Activated CD4-positive, alpha-beta T cell treated with anti-CD3 and anti-CD28 coated beads, Interleukin-2, Interleukin-6, amounts not matched to agents 100 ng/mL and 50 ng/mL, durations not matched to agents 16 hours and 8 hours (primary cell): Measurements from ENCODE around the gene XRN2.
"Not testable (repeated sequence)": the region's sequence is repeated elsewhere in the genome, so short reads cannot be mapped to it uniquely, and the experiment has no call there.

Experiments used
- DNase-seq: peaks from one replicate; pipeline ENCODE4 v3.0.0-alpha.2; 2020

Gene XRN2

DNA sequence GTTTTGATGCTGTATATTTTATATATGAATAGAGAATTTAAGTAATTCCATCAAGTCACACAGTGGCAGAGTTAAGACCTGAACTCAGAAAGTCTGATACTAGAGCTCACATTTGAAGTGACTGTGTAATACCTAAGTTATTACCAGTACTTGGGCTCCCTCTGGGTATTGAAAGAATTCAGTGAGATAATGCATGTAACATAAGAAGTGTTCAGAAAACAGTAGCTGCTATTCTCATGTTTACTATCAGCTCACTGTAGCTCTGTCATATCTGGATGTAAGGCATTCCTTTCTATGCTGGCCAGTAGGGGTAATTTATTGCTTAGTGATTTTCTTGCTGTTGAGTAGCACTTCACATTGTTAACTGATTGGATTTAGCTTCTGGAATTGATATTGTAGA, 49.6 kb downstream of the XRN2 start:
- no peak for DNase-seq

DNA sequence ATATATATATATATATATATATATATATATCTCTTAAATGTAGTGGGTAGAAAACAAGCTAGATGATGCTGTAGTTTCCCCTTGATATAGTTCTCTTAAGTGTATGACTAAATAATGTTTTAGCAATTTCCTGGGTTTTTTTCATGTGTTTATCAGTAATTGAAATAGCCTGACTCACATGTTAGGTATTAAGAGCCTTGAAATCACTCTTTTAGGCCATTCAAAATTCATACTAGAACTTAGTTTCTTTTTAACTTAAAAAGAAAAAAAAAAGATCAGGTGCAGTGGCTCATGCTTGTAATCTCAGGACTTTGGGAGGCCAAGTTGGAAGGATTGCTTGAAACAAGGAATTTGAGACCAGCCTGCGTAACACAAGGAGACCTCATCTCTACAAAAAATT, 50.1 kb downstream of the XRN2 start:
- no peak for DNase-seq

DNA sequence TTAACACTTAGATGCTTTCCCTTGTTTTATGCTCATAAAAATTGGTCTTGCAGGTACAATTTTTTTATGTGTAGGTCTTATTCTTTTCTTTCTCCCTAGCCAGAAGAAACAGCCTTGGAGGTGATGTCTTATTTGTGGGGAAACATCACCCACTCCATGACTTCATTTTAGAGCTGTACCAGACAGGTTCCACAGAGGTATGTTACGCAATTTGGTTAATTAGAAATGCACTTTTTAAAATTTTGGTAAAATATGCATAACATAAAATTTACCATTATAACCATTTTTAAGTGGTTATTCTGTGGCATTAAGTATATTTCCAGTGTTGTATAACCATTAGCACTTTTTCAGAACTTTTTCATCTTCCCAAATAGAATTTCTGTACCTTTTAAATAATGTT, 52.9 kb downstream of the XRN2 start:
- no peak for DNase-seq

DNA sequence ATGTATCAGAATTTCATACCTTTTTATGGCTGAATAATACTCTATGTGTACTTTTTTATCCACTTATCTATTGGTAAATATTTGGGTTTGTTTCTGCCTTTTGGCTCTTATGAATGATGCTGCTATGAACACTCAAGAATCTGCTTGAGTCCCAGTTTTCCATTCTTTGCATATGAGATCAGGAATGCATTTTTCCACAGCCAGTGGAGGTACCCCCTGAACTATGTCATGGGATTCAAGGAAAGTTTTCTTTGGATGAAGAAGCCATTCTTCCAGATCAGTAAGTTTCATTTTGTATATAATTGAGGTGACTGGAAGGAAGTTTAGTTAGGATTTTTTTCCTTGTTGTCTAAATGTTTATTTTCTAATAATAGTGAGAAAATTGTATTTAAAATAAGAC, 53.3 kb downstream of the XRN2 start:
- DNase-seq = no peak

DNA sequence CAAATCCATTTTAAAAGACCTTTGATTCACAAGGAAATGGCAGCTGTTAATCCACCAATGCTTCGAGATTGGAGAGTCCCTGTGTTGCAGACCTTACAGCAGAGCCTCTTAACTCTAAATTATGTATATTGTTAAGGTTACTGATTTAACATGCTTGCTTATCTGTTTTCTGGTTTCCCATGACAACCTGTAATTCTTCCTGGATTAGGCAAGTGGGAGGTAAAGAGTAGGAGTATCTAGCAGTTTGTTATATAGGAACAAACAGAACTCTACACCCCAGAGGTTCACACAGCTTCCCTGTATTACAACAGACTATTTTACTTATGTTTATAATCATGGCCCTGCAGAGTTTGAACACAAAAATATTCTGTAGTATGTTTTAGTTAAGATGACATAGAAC, 54.7 kb downstream of the XRN2 start:
- DNase-seq = no peak

DNA sequence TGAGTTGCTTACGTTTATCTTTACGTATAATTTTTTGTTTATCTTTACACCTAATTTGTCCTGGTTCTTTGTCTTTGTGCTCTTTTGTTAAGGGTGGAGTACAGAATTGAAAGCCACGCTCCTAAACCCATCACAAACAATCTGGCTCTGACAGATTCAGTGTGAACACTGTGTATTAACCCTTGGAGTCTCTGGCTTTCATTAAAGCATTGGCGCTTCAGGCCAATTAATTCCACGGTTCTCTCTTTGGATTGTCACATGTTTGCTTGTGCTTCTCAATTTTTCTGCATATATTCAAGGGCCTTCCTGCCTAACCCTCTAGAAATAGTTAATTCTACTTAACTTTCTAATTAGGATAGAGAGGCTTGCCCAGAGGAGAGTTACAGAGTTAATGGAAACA, 55.6 kb downstream of the XRN2 start:
- no peak for DNase-seq

DNA sequence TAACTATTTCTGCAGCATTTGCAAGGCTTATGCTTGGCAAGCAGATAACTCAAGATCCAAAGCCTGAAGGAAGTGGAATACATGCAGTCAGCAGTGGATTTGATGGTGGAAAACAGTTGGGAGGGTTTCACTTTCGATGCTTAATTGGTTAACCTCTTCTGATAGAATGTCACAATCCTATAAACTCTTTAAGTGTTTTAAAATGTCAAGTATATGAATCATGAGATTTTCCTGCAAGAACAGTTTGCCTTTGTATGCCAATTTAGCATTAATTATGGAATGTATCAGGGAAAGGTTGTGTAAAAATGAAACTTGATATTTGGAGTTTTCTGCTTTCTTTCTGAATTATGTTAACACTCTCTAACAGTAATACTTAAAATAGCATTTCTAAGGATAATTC, 57.6 kb downstream of the XRN2 start:
- DNase-seq = no peak

DNA sequence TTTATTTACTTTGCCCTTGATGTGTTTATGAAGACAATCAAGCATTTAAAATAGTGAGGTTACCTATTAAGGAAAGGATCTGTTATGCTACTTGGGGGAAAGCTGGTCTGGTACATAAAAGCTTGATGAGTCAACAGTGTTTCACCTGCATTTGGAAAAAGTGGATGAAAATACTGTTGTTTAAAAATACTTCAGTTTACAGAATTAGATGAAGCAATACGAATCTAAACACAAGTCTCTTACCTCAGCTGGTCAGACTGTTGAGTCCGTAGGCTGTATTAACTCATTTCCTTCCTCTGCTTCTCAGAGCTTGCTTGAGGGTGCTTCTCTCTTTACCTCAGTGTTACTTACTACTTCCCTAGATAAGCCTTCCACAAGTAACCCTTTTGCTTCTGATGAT, 58.1 kb downstream of the XRN2 start:
- DNase-seq = peak; percentile 18

DNA sequence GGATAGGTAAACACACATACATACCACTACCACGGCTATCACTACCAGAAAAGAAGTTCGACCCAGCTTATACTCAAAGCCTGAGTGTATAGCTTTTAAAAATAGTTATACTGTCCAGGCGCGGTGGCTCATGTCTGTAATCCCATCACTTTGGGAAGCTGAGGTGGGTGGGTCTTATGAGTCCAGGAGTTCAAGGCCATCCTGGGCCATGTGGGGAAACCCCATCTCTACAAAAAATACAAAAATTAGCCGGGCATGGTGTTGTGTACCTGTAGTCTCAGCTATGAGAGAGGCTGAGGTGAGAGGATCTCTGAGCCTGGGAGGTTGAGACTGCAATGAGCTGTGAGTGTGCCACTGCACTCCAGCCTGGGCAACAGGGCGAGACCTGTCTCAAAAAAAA, 61.3 kb downstream of the XRN2 start:
- no peak for DNase-seq

DNA sequence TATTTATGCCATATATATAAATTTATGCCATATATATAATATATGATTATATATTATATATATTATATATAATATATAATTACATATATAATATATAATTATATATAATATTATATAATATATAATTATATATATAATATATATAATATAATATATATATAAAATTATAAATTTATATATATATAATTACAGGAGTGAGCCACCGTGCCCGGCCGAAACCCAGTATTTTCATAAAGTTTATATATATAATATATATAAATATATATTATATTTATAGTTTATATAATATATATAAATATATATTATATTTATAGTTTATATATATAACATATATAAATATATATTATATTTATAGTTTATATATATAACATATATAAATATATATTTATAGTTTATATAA, 62.6 kb downstream of the XRN2 start:
- DNase-seq = no peak

DNA sequence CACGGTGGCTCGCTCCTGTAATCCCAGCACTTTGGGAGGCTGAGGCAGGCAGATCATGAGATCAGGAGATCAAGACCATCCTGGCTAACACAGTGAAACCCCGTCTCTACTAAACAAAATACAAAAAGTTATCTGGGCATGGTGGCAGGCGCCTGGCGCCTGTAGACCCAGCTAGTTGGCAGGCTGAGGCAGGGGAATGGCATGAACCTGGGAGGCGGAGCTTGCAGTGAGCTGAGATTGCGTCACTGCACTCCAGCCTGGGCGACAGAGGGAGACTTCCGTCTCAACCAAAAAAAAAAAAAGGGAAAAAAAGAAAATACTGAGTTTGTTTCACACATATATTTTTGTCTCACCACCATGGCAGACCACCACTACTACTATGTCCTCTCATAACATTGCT, 63.1 kb downstream of the XRN2 start:
- DNase-seq = not testable (repeated sequence)

DNA sequence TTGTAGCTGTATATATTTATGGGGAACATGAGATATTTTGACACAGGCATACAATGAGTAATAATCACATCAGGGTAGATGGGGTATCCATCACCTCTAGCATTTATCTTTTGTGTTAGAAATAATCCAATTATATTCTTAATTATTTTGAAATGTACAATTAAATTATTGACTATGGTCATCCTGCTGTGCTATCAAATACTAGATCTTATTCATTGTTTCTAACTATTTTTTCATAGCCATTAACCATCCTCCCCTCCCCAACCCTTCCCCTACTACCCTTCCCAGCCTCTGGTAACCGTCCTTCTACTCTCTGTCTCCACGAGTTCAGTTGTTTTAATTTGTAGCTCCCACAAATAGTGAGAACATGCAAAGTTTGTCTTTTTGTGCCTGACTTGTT, 65.7 kb downstream of the XRN2 start:
- DNase-seq = no peak

DNA sequence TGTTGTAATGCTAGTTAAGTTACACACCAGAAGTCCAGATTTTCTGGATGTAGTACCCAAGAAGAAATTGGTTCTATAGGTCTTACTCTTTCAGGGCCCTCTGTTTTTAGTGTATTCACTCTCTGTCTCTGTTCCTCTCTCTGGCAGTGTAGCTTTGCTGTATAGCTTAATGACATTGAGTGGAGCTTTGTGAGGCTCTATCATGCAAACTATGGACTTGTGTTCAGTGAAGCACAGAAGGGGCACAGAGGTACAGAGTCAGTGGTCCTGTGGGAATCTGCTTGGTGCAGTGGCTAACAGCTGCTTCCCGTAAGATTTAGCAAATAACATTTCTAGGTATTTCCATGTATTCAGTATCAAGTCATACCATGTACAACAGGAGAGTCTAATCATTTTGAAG, 68.1 kb downstream of the XRN2 start:
- DNase-seq = no peak

DNA sequence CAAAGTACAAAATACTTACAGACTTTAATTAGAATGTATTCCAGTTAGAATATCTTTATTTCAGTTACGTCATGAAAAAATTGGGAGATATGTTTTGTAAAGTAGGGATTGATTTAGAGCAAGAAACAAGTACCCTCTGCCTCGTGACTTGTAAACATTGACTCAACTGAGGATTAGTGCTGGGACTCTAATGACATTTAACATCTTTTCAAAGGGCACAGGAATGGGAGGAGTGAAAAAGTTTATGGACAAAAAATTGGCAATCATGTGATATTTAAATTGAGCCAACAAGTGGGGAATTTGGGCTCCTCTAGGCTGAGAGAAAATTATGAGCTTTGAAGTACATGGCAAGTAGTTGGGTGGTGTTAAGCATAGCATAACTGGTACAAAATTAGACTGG, 68.9 kb downstream of the XRN2 start:
- DNase-seq = no peak

DNA sequence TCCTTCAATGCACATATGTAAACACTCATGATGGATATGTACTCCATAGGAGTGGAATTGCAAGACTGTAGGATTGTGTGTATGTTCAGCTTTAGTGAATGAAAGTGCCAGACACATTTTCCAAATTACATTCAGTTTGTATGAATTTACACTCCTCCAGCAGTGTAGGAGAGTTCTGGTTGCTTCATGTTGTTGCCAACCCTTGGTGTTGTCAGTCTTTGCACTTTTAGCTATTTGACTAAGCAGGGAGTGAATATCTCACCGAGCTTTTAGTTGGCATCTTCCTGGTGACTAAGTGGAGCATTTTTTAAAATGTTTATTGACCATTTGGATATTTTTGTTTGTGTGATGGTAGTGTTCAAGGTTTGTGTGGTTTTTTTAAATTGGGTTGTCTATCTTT, 70.3 kb downstream of the XRN2 start:
- DNase-seq = no peak

DNA sequence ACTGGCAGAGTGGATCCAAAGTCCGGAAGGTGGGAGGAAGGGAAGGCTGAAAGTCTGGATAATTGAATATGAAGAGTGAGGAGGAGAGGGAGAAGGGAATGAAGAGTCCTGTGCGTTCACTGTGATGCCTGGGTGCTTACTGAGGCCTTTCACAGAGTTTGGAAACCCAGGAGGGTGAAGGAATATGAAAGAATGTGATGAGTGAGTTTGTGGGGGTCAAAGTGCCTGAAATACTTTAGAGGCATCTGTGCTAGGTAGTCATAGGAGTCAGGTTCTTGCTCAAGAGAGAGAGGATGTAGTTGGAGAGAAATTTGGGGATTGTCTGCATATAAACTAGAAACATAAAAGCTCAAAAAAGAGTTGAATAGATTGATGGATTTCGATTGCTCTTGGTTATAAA, 73.5 kb downstream of the XRN2 start:
- no peak for DNase-seq

DNA sequence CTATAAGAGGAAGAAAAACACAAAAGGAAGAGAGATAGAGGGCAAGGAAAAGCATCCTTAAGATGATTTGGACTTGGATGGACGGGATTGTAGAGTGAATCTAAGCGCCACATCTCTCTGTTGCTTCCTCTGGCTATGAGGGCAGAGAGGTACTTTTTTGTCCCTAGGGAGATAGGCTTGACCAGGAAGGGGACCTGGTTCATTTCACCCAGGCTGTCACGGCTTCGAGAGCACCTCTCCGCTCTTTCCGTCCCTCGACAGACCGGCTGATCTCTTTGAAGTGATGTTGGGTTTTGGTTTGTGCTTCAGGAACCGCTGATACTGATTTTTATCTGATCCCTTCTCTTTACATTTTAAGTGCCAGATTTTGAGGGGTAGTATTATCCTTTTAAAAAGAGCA, 74.6 kb downstream of the XRN2 start:
- DNase-seq = no peak

DNA sequence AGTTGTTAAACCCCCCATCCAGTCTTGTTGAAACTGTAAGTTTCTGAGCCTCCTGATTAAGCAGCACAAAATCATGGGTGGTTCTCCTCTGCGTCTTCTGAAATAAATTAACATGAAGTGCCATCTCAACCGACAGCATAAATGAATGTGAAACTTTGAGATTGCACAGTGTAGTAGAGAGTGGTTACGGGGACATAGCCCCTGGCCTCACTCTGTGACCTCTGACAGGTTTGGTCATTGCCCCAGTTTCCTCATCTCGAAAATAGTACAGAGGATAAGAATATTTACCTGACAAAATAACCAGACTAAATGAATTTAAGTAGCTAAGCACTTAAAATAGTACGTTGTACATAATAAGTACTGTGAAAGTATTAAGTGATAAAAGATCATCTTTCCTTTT, 75.1 kb downstream of the XRN2 start:
- DNase-seq = no peak

DNA sequence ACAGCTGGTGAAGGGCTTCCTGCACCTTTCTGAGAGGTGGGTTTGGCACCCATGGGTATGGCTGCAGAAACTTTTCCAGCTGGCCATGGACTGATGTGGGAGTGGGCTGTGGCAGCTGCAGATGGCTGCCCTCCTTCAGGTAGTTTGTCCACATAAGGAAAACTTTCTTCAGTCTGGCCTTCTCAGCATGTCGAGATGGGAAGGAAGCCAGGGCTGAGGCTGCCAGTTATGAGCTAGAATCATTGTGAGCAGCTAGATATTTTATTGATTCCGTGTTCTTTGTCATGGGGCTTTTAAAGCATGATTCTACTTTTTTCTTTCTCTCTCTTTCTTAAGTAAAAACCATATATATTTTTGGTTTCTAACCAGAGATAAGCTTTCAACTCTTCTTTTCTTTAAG, 77.6 kb downstream of the XRN2 start:
- no peak for DNase-seq

DNA sequence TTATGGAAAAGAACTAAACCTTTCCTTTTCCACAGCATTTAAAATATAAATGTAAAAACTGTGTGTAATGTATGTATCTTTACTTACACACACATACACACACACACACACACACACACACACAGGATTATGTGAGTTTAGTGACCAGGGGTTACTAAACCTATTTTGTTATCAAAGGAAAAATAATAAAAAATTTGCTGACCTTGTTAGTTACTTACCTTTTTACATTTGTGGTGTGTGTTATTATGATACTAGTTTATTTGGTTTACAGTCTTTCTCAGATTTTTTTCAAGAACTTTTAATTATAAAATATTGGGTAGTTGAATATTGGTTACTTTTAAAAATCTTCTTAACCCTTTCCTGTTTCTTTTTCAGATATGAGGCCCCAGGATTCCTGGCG, 78.5 kb downstream of the XRN2 start:
- no peak for DNase-seq

DNA sequence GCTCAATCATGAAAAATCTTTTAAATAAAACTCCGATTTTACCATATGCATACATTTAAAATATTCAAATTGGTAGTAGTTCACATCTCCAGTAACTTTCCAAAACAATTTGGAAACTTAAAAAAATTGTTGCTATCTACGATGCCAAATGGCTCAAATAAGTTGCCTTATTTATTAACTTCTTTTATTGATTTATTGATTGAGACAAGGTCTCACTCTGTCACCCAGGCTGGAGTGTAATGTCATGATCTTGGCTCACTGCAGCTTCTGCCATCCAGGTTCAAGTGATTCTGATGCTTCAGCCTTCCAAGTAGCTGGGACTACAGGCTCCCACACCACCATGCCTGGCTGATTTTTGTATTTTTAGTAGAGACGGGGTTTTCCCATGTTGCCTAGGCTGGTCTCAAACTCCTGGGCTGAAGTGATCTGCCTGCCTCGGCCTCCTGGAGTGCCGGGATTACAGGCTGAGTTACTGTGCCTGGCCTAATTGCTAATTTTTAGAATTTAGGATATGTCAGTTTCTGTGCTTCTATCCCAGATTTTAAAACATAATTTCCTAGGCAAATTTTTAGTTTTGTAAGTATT, 81.3 kb downstream of the XRN2 start:
- DNase-seq = no peak

DNA sequence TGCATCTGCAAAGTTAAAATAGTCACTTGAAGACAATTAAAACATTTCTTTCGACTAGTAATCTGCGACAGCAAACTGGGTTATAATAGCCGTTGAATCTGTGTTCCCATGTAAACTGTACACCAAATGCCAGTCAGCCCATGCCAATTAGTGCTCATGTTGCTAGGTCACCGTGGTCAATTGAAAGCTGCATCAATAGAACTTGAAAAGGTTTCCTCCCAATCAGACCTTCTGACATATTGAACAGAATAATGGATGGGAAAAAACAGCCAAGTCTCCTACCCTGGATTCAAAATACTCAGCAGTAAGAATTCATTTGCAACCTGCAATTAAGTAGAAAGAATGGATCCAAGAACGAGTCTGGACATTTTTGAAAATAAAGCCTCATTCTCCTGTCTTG, 83.0 kb downstream of the XRN2 start:
- no peak for DNase-seq

DNA sequence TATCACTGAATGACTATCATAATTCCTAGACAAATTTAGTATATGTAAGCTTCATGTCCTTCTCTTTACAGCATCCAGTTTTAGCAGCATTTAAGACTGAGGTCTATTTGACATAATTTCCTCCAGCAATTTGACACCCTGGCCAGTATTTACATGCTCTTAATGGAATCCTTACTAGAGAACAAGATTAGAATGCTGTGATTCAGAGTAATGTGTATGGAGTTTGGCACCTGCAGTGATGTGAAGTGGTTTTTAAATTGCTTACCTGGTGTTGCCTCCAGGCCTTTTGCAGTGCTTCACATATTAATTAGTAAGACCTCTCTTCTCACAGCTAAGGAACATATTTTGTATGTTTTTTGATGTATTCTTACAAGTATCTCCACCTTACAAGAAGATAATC, 84.4 kb downstream of the XRN2 start:
- no peak for DNase-seq

DNA sequence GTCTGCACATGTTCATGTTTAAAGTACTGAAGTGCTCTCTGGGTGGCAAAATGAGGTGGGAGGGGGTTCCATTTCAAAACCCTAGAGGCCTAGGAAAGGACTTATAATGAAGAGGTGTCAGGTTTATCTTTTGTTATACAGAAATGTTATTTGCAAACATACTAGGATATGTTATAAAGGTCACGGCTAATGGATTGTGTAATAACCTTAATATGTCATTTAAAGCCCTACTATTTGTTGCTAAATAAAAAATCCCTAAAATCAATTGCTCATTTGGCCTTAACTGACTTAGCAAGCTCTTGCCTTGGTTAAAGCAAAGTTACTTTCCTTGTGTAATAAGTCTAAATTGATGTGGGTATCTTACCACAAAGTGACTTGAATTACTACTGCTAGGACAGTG, 85.4 kb downstream of the XRN2 start:
- no peak for DNase-seq

DNA sequence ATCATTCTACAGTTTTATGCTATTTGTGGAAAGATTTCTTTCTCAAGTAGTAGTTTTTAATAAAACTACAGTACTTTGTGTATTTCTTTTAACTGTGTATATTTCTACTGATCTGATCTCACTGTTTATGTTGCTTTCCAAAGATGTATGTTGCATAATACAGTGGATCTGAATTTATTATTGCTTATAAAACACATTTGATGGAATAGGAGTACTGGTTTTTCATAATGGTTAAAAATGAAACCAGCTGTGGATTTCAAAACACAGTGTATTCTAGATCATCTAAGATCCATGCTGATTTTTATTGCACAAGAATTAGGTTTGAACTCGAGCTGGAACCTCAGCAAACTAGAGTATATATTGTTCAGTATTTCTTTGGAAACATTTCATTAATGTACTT, 86.2 kb downstream of the XRN2 start:
- DNase-seq = no peak

DNA sequence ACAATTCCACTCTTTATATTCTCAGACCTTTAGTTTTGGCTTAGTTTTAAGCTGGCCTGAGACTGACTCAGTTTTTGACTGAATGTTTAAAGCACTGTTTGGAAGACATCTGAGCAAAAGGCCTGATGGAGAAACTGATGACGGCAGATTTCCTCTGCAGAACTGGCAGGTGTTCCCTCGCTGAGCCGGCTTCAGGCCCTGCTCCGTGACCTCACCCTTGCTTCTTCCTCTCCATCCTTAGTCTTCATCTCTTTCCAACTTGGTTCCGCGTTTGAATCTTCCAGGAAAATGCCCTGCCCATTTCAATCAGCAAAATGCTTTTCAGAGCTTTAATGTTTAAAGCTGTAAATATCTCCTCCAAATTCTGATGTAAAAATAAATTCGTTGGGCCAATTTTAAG, 87.6 kb downstream of the XRN2 start:
- DNase-seq = no peak
